Fibroblast of skin of abdomen (primary cell): ENCODE measurements around the gene LITAF.
"Not testable (repeated sequence)": the region's sequence is repeated elsewhere in the genome, so short reads cannot be mapped to it uniquely, and the experiment has no call there.

Source experiments
- DNase-seq: peaks from one replicate; pipeline ENCODE4 v3.0.0-alpha.2; 2013

Gene LITAF

DNA sequence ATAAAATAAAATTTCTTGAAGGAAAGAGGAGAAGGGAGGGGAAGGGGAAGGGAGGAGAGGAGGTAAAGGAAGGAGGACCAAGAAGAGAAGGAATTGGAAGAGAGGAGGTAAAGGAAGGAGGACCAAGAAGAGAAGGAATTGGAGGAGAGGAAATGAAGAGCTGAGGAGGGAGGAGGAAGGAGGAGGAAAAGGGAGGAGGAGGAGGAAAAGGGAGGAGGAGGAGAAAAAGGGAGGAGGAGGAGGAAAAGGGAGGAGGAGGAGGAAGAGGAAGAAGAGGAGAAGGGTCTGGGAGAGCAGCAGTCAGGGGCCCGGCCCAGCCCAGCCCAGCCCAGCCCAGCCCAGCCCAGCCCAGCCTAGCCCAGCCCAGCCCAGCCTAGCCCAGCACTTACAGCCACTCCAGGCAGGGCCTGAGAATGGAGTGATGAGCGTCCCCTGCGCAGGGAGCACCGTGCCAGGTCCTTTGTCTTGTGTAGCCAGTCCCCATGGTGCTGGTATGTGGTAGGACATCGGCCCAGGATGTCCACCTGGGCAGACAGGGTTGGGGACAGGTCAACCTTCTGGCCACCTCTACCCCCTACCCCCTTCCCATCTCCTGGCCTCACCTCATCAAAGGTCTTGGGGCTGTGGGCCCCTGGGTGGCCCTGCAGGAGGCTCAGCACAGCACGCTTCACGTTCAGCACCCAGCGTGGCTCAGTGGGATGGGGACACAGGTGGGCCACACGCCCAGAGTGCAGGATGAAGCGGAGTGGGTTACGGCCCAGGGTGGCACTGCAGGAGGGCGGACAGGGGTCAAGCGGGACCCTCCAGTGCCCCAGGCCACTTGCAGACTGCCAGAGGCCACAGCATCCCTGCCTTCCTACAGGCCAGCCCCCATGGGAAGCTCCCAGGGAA, 70.9 kb downstream of the LITAF start:
- no peak for DNase-seq

DNA sequence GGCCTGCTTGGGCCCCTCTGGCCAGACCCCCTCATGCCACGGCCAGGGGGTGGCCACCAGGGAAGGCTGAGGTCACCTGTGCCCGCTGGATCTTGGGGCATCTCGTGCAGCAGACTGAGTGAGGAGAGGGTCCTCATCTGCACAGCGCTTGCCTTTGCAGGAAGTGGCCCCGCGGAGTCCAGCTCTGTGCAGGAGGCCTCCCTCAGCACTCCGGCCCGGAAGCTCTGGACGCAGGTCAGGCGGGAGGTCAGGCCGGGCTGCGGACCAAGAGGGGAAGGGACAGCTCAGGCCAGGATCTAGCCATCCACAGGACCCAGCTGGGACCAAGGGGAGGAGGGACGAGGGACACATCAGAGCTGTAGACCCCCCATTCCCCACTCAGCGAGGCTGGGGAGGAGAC, 72.4 kb downstream of the LITAF start:
- DNase-seq, result no peak

DNA sequence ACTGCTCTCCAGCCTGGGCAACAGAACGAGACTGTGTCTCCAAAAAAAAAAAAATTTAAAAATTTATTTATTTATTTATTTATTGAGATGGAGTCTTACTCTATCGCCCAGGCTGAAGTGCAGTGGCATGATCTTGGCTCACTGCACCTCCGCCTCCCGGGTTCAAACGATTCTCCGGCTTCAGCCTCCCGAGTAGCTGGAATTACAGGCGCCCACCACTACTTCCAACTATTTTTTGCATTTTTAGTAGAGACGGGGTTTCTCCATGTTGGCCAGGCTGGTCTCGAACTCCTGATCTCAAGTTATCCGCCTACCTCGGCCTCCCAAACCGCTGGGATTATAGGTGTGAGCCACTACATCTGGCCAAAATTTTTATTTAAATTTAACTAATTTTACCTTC, 73.4 kb downstream of the LITAF start:
- not testable (repeated sequence) for DNase-seq

DNA sequence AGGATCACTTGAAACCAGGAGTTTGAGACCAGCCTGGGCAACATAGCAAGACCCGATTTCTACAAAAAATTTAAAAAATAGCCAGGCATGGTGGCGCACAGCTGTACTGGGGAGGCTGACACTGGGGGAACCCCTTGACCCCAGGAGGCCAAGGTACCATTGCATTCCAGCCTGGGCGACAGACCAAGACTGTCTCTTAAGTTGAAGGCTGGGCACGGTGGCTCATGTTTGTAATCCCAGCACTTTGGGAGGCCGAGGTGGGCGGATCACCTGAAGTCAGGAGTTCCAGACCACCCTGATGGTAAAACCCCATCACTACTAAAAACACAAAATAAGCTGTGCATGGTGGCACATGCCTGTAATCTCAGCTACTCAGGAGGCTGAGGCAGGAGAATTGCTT, 74.9 kb downstream of the LITAF start:
- DNase-seq, result no peak

DNA sequence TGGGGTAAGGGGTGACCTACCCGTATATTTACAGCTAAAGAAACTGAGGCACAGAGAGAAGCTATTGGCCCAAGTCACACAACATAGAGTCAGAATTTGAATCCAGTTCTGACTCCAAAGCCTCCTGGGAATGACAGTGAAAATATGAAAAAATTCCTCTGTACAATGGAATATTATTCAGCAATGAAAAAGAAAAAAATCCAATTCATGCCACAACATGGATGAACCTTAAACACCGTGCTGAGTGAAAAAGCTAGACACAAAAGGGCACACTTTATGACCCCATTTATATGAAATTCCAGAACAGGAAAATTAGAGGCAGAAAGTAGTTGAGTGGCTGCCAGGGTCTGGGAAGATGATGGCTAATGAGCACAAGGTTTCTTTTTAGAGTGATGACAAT, 75.4 kb downstream of the LITAF start:
- DNase-seq, result no peak

DNA sequence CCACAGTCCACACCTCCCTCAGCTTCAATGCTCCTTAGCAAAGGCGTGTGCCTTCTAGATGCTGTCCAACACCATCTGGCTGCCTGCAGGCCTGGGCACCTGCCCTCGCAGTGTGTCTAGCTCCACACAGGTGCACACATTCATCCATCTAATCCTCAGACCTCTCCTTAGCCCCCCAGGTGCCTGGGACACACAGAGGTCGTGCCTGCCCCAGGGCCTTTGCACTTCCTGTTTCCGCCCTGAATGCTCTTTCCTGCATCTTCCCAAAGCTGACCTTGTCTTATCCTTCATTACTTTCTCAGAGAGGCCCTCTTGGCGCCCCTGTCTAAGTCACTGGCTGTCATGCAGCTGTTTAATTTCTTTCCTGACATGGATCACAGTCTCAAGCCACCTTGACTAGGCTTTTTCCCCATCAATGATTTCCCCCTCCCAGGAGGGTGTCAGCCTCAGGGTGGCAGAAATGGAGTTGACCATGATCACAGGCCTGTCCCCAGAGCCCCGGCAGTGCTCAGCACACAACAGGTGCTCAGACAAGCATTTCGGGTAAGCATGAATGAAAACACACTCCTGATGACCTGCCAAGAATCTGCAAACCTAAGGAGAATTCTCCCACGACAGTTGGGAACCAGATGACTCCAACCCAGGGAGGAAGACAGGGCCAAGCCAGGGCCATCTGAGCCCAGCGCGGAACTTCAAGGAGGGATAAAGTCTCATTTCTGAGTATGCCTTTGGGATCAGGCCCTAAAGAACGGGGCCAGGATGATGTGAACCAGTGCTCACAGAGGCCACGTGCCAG, 76.3 kb downstream of the LITAF start:
- no peak for DNase-seq

DNA sequence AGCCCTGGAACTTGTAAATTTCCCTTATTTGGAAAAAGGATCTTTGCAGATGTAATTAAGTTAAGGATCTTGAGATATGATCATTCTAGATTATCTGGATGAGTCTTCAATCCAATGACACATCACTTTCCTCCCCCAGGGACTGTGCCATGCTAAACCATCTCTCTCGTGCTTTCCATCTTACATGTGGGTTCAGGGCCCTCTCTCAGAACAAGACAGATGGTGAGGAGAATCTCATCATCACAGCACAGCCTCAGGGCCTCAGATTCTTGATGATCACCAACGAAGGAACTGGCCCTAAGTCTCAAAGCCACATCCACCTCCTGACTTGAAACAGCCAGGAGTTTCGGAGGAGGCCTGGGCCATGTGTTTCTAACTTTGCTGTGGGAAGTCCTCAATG, 78.7 kb downstream of the LITAF start:
- no peak for DNase-seq

DNA sequence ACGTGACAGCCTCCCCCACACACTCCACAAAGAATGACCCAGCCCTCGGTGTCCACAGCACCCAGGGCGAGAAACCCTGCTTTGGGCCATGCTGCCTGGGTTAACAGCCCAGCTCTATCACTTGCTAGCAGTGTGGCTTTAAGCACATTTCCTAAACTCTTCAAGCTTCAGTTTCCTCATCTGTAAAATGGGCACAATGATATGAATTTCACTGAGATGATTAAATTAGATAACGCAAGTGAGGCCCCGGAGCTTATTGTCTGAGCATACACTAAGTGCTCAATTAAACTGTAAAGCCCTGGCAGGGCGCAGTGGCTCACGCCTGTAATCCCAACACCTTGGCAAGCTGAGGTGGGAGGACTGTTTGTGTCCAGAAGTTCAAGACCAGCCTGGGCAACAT, 79.4 kb downstream of the LITAF start:
- DNase-seq, result no peak

DNA sequence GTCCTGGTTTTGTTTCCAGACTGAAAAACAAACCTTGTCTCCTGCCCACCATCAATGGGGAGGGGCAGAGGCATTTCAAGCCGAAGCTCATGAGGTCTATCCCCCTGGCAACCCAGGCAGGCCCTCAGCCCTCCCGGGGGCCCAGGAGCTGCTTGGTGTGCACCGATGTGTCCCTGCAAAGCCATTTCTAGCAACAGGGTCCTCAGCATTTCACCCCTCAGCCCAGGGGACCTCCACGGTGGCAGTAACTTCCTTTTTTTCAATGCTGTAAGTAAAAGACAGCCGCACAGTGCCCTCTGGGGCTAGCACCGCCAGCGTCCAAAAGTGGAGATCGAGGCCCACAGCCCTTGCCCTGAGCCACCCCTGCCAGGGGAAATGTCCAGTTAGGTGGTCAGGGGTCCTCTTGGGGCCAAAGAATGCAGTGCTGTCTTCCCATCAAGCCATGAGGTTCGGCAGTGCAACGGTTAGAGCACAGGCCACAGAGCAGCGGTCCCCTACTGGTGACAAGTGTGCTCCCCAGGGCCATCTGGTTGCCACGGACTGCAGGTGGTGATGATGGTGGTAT, 79.9 kb downstream of the LITAF start:
- no peak for DNase-seq

DNA sequence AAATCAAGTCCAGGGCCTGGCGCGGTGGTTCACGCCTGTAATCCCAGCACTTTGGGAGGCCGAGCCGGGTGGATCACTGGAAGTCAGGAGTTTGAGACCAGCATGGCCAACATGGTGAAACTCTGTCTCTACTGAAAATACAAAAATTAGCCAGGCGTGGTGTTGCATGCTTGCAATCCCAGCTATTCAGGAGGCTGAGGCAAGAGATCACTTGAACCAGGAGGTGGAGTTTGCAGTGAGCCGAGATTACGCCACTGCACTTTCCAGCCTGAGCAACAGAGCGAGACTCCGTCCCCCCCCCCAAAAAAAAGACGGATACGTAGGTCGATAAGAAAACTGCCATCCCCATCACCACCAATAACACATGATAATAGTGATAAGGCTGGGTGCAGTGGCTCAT, 82.5 kb downstream of the LITAF start:
- DNase-seq, result not testable (repeated sequence)

DNA sequence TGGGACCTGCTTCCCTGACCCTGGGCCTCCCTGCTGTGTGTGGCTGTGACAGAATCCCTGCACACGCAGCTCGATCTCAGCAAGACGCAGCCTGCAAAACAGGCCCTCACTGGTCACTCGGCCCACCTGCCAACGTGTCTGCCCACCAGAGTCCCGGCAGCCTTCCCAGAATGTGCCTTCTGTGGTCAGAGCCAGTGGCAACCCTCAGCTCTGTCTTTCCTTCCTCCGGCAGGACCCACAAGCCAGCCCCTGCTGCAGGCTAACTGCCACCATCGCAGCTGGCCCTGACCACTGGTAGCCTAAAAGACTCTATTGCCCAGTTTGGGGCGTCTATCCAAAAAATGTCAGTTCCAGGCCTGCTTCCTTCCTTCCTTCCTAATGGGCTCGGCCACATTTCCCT, 83.2 kb downstream of the LITAF start:
- DNase-seq, result no peak

DNA sequence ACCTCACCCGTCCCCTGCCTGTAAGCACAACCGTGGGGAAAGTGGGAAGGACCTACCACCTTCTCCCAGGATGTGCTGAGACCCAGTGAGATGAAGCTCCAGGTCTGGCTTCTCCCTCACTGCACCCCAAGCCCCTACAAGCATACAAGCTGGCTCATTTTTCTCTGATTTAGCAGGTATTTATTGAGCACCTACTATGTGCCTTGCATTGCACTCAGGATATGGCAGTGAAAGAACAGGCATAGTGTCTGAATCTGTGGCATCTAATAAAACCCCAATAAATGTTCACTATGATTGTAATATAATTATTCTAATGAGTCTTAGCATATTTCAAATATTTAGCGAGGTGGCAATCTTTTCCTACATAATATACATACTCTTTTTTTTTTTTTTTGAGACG, 84.5 kb downstream of the LITAF start:
- no peak for DNase-seq

DNA sequence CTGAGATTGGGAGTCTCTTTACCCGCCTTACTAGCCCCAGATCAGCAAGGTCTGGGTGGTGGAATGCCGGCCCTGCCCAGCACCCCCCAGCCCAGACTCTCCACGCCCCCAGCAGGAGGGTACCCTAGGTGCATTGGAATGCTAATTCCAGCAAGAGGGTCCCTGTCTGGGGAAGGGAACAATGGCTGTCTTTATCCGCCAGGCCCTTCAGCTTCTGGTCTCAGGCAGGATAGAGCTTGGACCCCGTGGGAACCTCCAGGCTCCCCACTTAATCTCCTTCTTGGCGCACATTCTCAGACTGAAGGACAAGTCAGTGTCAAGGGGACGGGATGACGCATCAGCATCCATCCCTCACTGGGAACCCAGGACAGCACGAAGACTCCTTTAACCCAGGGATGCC, 85.1 kb downstream of the LITAF start:
- DNase-seq, result no peak

DNA sequence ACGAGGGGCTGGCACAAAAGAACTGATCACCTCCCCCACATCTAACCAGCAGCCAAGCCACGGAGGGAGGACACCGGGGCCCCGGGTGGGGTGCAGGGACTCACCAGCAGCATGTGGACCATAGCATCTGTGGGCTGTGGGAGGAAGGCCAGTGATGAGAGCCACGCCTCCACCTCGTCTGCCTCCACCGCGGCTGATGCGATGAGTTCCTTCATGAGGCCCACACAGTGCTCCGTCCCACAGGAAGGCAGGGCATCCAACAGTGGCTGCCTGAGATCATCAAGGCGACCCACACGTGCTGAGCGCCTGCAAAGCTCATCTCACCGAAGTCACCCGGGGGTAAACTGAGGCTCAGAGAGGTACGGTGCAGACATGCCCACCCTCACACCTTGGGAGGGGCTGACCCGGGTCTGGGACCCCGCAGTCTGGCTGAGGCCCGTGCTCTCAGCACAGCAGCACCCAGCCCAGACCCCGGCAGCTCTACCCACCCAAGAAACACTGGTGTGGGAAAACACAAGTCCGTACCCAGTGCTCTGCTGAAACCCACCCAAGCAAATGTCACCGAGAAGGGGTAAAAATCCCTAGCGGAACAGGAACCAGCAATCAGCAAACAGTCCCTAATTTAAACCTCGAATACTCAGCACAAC, 85.9 kb downstream of the LITAF start:
- no peak for DNase-seq

DNA sequence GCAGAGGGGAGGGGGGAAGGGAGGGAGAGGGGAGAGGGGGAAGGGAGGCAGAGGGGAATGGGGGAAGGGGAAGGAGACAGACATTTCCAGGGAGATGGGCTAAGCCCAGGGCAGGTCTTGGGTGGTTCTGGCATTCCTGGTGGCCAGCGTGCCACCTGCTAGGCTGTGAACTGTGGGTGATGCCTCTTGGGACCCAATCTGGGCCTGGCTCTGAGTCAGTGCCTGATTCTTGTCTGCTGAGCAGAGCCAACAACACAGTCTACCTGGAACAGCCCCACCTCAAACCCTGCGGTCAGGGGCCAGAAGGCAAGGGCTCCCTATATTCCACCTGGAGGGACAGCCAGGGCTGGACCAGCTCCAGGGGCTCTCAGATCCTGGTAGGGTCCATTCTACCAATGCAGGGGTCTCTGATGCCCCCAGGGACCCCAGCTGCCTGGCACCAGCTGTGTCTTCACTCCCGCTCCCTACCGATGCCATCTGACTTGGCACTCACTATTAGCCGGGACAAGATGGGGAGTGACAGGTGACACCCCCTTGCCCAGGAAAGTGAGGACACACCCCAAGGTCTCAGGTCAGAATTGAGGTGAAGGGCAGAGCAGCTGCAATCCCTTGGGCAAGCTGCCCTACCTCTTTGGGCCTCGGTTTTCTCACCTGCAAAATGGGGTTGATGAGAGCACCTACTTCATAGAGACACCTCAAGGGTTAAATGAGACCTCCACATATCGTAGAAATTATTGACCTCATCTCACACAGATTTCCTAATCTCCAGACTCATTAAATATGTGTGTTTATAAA, 87.2 kb downstream of the LITAF start:
- no peak for DNase-seq

DNA sequence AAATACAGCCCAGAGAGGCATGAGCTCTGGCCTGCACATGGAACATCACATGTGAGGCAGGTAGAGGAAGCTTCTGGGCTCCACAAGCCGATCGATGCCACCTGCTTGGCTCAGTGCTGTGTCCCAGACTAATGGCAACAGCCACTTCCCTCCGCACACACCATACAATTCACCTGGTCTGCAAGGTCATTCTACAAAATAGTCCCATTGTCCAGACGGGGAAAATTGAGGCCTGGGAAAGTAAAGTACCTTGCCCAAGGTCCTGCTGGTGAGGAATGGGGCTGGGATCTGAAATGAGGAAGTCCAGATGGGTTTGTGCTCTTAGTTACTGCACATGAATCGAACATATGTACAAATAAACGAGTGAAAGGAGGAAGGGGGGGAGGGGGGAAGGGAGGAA, 88.0 kb downstream of the LITAF start:
- no peak for DNase-seq

DNA sequence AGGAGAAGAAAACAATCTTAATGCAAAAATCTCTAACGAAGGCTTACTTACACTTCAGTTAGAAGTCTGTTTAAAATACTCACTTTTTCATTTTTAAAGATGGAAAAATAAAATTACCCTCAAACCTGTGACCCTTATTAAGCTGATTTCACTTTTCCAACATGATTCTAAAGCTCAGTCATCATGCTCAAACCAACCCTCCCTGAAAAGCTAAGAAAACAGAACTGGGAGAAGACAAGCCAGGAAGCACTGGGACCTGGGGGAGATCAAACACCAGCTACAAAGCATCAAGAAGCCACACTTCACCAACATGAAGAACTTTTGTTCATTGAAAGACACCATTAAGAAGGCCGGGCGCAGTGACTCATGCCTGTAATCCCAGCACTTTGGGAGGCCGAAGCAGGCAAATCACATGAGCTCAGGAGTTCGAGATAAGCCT, 88.8 kb downstream of the LITAF start:
- peak; percentile 22 for DNase-seq
